Osteocyte (in vitro differentiated cells): ENCODE measurements around the gene TMEM50A. TPM values are rescaled to one million over a fixed set of nuclear protein-coding genes. Genes with fewer than 3 reads are reported as not detected.
"Not testable (repeated sequence)": the region's sequence is repeated elsewhere in the genome, so short reads cannot be mapped to it uniquely, and the experiment has no call there.

Experiments used
- DNase-seq: peaks from one replicate; pipeline ENCODE4 v3.0.0; 2021; ENCODE audit warnings: mixed read lengths; ENCODE audit not compliant: unreplicated experiment; ENCODE audit errors: extremely low spot score
- H3K27ac Mint-ChIP-seq: one replicate; pipeline ENCODE4 v1.8.0; 2021; ENCODE audit warnings: mild to moderate bottlenecking, mixed read lengths; ENCODE audit not compliant: unreplicated experiment
- H3K27me3 Mint-ChIP-seq: one replicate; pipeline ENCODE4 v1.8.0; 2021; ENCODE audit warnings: mixed read lengths; ENCODE audit not compliant: unreplicated experiment
- H3K36me3 Mint-ChIP-seq: one replicate; pipeline ENCODE4 v1.8.0; 2021; ENCODE audit warnings: mixed read lengths; ENCODE audit not compliant: unreplicated experiment
- H3K4me1 Mint-ChIP-seq: one replicate; pipeline ENCODE4 v1.8.0; 2021; ENCODE audit warnings: mixed read lengths; ENCODE audit not compliant: unreplicated experiment
- H3K4me3 Mint-ChIP-seq: one replicate; pipeline ENCODE4 v1.8.0; 2021; ENCODE audit warnings: mild to moderate bottlenecking, moderate library complexity, mixed read lengths; ENCODE audit not compliant: unreplicated experiment
- H3K9me3 Mint-ChIP-seq: one replicate; pipeline ENCODE4 v1.8.0; 2021; ENCODE audit warnings: mixed read lengths; ENCODE audit not compliant: unreplicated experiment
- total RNA-seq: library from RNA; stranded (reverse); gene quantifications from 2 replicates; pipeline ENCODE4 v1.2.1, GENCODE V29; 2021
- TF ChIP-seq, protein P1 (sequence below): fragments of 200-600 bp; sonication (generic); IDR thresholded peaks from 2 replicates; pipeline ENCODE4 v1.5.0; 2021; ENCODE audit warnings: antibody characterized with exemption, mild to moderate bottlenecking, moderate library complexity

The TMEM50A gene
- total RNA-seq, 1 donor from 2014 or later = 142 TPM

DNA sequence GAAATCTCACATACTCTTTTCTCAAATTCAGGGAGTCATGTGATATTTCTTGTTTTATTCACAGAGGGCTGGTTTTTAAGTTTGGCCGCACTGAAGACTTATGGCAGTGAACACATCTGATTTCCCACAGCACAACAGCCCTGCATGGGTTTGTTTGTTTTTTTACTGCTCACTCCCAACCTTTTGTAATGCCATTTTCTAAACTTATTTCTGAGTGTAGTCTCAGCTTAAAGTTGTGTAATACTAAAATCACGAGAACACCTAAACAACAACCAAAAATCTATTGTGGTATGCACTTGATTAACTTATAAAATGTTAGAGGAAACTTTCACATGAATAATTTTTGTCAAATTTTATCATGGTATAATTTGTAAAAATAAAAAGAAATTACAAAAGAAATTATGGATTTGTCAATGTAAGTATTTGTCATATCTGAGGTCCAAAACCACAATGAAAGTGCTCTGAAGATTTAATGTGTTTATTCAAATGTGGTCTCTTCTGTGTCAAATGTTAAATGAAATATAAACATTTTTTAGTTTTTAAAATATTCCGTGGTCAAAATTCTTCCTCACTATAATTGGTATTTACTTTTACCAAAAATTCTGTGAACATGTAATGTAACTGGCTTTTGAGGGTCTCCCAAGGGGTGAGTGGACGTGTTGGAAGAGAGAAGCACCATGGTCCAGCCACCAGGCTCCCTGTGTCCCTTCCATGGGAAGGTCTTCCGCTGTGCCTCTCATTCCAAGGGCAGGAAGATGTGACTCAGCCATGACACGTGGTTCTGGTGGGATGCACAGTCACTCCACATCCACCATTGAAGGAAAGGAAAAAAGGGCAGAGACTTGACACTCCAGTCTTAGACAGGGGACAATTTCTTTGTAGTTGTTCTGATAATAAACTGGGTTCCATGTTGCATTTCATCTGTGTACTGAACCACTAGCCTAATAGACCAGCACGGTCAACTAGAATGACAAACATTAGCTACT, 22.8 kb downstream of the TMEM50A start:
- H3K9me3 Mint-ChIP-seq = no peaks in the 10 kb centered on the region
- peaks cover 19% of the 10 kb centered on the region for H3K4me1 Mint-ChIP-seq
- H3K27me3 Mint-ChIP-seq = no peaks in the 10 kb centered on the region
- peak overlapping the region; percentile 74 for H3K27ac Mint-ChIP-seq
- TF ChIP-seq, protein P1, sequence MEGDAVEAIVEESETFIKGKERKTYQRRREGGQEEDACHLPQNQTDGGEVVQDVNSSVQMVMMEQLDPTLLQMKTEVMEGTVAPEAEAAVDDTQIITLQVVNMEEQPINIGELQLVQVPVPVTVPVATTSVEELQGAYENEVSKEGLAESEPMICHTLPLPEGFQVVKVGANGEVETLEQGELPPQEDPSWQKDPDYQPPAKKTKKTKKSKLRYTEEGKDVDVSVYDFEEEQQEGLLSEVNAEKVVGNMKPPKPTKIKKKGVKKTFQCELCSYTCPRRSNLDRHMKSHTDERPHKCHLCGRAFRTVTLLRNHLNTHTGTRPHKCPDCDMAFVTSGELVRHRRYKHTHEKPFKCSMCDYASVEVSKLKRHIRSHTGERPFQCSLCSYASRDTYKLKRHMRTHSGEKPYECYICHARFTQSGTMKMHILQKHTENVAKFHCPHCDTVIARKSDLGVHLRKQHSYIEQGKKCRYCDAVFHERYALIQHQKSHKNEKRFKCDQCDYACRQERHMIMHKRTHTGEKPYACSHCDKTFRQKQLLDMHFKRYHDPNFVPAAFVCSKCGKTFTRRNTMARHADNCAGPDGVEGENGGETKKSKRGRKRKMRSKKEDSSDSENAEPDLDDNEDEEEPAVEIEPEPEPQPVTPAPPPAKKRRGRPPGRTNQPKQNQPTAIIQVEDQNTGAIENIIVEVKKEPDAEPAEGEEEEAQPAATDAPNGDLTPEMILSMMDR = no peak
- peaks cover 40% of the 10 kb centered on the region for H3K36me3 Mint-ChIP-seq
- DNase-seq = no peak
- H3K4me3 Mint-ChIP-seq = no peak overlapping the region

DNA sequence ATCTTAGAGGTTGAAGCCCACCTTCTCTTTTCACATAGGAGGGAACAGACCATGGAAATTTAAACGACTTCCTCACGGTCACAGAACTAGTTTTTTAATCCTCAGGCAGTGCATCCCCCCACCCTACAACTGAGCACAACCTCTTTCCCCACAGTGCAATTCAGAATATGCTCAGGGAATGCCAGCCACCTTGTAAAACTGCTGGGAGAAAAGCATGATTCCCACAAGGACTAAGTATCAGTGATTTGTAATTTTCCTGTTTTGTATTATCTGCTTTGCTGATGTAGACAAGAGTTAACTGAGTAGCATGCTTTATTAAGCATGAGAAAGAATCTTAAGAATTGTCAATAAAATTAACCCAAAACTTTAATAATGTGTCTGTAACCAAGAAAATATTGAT, 23.8 kb downstream of the TMEM50A start:
- Mint-ChIP-seq H3K4me3 (no peak overlapping the region), H3K9me3 (no peaks in the 10 kb centered on the region), H3K27me3 (no peaks in the 10 kb centered on the region), H3K27ac (no peak overlapping the region), H3K4me1 (peaks cover 18% of the 10 kb centered on the region), H3K36me3 (peaks cover 31% of the 10 kb centered on the region)
- TF ChIP-seq, protein P1 = no peak
- DNase-seq = no peak

GRCh38 chr1:25362634-25363559, 24.8 kb downstream of the TMEM50A start:
- H3K27me3 Mint-ChIP-seq = not testable (repeated sequence)

DNA sequence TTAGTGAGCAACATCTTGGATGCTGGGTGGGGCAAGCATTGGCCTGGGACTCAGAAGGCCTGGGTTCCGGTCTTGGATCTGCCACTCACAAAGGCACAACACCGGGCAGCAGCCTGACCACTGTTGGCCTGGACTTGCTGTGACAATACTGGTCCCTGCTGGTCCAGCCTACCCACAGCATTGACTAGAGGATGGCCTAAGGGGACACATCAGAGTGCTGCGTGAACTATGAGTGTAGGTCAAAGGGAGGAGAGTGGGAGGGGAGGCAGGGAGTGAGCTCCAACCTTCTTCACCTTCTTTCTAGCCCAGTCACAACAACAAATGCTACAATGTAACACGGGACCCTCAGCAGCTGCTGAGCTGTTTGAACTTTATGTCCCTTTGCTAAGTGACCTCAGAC, 31.1 kb downstream of the TMEM50A start:
- no peak overlapping the region for H3K27ac Mint-ChIP-seq
- H3K4me3 Mint-ChIP-seq = no peak overlapping the region
- DNase-seq = peak; percentile 53
- H3K4me1 Mint-ChIP-seq = peaks cover 15% of the 10 kb centered on the region
- H3K36me3 Mint-ChIP-seq = no peaks in the 10 kb centered on the region
- TF ChIP-seq, protein P1 = no peak
- H3K9me3 Mint-ChIP-seq = no peaks in the 10 kb centered on the region
- no peaks in the 10 kb centered on the region for H3K27me3 Mint-ChIP-seq

More at GRCh38 chr1:25362634-25363559, 24.8 kb downstream of the TMEM50A start:
- H3K9me3 Mint-ChIP-seq, DNase-seq, H3K4me3 Mint-ChIP-seq, H3K27ac Mint-ChIP-seq: not testable (repeated sequence)
- H3K4me1 Mint-ChIP-seq = peaks cover 18% of the 10 kb centered on the region
- H3K36me3 Mint-ChIP-seq = peaks cover 27% of the 10 kb centered on the region

DNA sequence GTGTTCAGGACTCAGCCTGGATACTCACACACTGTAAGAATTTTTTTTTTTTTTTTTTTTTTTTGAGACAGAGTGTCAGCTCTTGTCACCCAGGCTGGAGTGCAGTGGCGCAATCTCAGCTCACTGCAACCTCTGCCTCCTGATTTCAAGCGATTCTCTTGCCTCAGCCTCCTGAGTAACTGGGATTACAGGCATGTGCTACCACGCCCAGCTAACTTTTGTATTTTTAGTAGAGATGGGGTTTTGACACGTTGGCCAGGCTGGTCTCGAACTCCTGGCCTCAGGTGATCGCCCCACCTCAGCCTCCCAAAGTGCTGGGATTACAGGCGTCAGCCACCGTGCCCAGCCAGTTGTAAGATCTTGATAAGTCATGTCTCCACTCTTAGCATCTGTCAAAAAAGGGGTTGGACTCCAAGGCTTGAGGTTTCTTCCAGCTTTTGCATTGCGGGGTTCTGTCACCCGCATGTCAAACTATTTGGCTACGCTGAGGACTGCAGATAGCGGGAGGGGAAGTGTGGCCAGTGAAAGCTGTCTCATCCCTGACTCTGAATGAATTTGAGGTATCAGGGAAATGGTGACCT, 31.6 kb downstream of the TMEM50A start:
- H3K4me1 Mint-ChIP-seq = peaks cover 15% of the 10 kb centered on the region
- H3K36me3 Mint-ChIP-seq = not testable (repeated sequence)

GRCh38 chr1:25371757-25372156, 33.6 kb downstream of the TMEM50A start:
- H3K27me3 Mint-ChIP-seq, H3K9me3 Mint-ChIP-seq, H3K36me3 Mint-ChIP-seq, H3K27ac Mint-ChIP-seq, H3K4me3 Mint-ChIP-seq: not testable (repeated sequence)
- H3K4me1 Mint-ChIP-seq = peaks cover 15% of the 10 kb centered on the region
- DNase-seq = peak; percentile 27

More for the DNA sequence above, 31.6 kb downstream of the TMEM50A start:
- not testable (repeated sequence) for H3K4me3 Mint-ChIP-seq, H3K9me3 Mint-ChIP-seq, H3K27me3 Mint-ChIP-seq, H3K27ac Mint-ChIP-seq
- peak; percentile 48 for DNase-seq

- H3K9me3 Mint-ChIP-seq, H3K27me3 Mint-ChIP-seq, H3K27ac Mint-ChIP-seq, H3K36me3 Mint-ChIP-seq, H3K4me3 Mint-ChIP-seq, H3K4me1 Mint-ChIP-seq: not testable (repeated sequence)
- peak; percentile 4 for DNase-seq
Observed at GRCh38 chr1:25378367-25378766, 40.2 kb downstream of the TMEM50A start.

- not testable (repeated sequence) for H3K9me3 Mint-ChIP-seq, H3K4me1 Mint-ChIP-seq, DNase-seq, H3K27me3 Mint-ChIP-seq, H3K4me3 Mint-ChIP-seq, H3K36me3 Mint-ChIP-seq, H3K27ac Mint-ChIP-seq
Observed at GRCh38 chr1:25382543-25382942, 44.4 kb downstream of the TMEM50A start.
